Activated CD4-positive, alpha-beta T cell treated with anti-CD3 and anti-CD28 coated beads, Interleukin-2, amount 50 U/mL, for 4 hours (primary cell): Measurements from ENCODE around the gene CFL1.
"Not testable (repeated sequence)": the region's sequence is repeated elsewhere in the genome, so short reads cannot be mapped to it uniquely, and the experiment has no call there.

ENCODE experiments used
- DNase-seq, 2 experiments: peaks; one replicate each; pipeline ENCODE4 v3.0.0-alpha.2; 2020

Gene CFL1

DNA sequence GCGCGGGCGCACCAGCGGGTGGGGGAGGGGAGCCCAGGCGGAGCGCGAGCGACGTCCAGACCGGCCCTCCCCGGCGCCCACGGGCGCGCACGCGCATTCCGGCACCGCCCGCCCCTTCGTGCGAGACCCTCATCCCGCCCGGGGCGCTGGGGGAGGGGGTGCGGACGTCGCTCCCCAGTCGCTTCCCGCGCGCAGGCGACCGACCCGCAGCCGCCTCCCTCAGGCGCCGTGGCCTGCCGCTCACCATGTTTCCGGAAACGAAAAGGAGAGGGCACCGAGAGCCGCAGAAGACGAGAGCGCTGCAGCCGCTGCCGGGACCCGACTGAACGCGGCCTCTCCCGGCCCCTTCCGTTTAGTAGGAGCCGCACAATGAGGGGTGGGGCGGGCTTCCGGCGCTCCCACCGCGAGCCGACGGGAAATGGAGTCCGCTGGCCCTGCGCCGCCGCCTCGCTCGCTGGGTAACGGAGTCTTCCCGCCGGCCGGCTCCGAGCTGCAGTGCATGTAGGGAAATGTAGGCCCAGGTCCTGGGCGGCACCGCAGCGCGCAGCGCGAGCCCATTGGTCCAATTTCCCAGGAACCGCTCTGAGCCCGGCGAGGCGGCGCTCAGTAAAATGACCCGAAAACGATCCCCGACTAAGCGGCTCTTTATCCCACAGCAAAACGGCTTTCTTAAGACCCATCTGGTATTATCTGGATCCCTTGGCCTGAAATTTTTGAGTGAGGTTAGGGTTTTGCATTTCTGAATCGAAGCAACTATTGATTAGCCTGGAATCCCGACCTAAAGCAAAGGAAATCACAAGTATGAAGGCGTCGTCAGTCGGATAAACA lies at the start of gene CFL1:
TSS of gene CFL1 (minus strand) at position 328 of the 828 bp plus-strand sequence. CDS start at position 247, 81 bp downstream.
- DNase-seq: peak; percentile 95 to 97

DNA sequence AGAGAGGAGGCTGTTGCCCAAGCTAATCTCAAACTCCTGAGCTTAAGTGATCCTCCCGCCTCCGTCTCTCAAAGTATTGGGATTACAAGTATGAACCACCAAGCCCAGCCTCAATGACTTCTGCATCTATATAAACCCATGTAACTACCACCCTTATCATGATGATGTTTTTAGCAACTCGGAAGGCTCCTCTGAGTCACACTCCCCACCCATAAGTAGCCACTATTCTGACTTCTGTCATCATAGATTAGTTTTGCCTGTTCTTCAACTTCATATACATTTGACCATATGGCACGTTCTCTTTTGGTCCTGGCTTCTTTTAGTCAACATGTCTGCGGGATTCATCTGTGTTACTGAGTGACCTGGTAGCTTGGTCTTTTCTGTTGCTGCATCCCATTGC lies 48.6 kb upstream of the CFL1 start:
- no peak for DNase-seq

DNA sequence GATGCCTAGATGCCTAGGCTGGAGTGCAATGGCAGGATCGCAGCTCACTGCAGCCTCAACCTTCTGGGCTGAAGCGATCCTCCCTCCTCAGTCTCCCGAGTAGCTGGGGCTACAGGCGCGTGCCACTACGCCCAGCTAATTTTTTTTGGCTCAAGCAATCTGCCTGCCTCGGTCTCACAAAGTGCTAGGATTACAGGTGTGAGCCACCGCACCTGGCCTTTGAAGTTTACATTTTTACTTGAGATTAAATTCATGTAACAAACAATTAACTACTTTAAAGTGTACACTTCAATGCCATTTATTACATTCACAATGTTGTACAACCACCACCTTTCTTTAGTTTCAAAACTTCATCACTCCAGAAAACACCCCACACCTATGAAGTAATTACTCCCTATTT lies 45.7 kb upstream of the CFL1 start:
- no peak for DNase-seq

DNA sequence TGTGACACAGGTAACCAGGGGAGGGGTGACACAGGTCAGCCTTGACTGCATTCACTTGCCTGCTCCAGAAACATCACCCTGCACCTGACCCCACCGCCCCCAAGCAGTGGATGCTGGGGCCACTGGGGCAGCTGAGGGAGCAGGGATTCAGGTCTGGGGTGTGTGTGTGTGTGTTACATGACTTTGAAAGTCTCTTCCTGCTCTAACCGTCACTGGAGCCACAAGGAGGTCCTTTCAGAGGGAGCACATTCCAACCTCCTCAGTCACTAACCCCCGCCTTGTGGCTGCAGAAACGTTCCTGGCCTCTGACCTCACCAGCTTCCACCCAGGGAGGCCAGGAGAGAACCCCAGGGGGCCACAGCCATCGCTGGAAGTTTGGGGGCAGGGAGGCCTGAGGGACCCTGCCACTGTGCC lies 45.1 kb upstream of the CFL1 start:
- DNase-seq: no peak

DNA sequence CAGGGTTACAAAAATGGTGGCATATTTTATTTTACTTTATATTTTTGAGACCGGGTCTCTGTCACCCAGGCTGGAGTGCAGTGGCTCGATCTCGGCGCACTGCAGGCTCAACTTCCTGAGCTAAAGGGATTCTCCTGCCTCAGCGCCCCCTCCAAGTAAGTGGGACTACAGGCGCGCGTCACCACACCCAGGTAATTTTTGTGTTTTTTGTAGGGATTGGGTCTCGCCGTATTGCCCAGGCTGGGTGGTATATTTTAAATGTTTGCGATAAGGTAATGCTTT lies 42.9 kb upstream of the CFL1 start:
- no peak for DNase-seq

DNA sequence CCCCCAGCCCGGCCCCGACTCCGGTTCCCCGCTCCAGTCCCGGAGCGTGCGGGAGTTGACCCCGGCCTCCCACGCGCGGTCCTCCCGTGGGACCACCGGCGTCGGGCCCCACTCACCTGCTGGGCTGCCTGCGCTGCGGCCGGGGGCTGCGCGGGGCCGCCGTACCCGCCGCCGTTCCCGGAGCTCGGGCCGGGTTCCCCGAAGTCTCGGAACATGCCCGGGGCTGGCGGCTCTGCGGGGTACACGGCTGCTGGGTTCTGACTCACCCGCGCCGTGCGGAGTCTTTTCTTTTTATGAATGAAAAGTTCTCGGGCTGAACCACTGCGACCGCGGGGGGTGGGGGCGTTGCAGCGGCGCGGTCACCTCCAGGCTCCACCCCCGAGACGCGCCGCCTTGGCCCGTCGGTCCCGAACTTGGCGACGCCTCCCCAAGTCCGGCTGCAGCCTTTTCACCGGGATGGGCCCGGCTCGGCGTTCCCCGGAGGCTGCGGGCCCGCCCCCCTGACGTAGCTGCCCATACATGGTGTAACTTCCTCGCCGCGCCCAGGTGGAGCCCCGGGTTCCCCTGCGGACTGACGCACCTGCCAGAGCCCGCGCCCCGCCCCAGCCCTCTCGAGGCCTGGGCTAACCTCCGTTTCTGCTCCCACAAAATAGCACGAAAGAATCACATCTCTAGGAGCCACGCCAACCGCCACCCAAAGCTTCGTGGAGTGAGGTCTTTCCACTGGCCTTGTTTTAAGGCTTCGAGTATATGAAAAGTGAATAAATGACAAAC lies 42.3 kb upstream of the CFL1 start, which contains the start of gene FOSL1:
TSS of gene FOSL1 (minus strand) at position 264 of the 774 bp plus-strand sequence. CDS start at position 215, 49 bp downstream.
- peak; percentile 92 to 97 for DNase-seq

DNA sequence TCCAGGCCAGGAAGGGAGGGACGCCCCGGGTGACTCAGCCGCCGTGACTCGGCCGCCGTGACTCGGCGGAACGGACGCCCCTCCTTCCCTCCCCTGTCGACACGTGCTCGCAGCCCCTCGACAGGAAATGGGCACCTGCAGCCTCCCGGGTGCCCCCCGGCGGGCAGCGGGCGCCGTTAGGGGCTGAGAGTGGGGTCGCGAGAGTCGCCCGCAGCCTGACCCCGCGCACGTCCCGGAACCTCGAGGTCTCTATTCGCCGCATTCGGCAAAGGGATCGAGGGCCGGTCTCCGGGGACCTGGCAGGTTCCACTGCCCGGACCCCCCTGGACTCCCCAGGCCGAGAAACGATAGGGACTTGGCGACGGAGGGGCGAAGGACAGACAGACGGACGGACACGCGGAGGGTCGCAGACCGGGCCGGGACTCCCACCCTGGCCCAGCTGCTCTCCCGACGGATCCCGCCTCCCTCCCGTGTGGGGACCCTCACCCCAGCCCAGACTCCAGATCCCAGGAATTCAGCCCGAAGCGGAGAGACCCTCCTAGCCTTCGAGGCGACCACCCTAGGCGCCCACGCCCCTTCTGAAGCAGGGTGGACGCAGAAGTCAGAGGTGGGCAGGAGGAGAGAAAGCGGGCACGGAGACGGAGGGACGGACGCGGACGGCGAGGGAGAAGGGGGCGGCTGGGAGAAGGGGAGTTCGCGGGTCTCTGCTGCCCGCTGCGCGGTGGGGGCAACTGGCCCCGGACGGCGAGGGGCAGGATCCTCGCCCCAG lies 41.6 kb upstream of the CFL1 start:
- DNase-seq: peak; percentile 60 to 73

DNA sequence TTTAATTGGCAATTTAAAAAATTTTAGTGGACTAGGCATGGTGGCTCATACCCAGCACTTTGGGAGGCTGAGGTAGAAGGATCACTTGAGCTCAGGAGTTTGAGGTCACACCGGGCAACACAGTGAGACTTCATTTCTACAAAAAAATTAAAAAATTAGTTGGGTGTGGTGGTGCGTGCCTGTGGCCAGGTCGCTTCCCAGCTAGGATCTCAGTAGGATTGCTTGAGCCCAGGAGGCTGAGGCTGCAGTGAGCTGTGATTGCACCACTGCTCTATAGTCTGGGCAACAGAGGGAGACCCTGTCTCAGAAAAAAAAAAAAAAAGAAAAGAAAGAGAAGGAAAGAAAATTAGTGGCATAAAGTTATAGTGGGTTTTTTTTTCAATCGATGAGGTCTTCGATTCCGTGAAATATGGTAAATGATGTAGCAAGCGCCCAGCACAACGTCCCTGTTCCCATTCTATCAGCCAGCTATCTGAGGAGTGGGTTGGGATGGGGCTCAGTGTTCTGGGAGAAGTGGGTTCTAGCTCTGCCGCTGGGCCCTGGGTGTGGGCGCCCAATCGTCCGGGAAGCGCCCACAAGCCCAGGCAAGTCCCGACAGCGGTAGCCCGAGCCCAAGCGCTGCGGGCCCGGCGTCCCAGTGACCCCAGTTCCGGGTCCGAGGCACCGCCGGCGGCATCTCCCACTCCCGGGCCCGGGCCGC lies 40.8 kb upstream of the CFL1 start:
- DNase-seq: no peak

DNA sequence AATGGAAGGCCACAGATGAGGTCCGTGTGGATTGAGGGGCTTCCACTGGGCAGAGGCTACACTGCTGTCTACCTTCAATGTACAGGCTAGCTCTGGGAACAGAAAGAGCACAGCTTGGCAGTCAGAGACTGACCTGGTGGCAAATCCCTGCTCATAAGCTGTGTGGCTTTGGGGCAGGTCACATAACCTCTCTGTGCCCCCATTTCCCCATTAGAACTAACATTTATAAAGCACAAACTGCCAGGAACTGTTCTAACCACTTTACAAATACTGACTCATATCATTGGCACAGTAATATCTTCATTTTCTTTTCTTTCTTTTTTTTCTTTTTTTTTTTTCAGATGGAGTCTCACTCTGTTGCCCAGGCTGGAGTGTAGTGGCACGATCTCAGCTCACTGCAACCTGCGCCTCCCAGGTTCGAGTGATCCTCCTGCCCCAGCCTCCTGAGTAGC lies 39.1 kb upstream of the CFL1 start:
- DNase-seq: no peak

DNA sequence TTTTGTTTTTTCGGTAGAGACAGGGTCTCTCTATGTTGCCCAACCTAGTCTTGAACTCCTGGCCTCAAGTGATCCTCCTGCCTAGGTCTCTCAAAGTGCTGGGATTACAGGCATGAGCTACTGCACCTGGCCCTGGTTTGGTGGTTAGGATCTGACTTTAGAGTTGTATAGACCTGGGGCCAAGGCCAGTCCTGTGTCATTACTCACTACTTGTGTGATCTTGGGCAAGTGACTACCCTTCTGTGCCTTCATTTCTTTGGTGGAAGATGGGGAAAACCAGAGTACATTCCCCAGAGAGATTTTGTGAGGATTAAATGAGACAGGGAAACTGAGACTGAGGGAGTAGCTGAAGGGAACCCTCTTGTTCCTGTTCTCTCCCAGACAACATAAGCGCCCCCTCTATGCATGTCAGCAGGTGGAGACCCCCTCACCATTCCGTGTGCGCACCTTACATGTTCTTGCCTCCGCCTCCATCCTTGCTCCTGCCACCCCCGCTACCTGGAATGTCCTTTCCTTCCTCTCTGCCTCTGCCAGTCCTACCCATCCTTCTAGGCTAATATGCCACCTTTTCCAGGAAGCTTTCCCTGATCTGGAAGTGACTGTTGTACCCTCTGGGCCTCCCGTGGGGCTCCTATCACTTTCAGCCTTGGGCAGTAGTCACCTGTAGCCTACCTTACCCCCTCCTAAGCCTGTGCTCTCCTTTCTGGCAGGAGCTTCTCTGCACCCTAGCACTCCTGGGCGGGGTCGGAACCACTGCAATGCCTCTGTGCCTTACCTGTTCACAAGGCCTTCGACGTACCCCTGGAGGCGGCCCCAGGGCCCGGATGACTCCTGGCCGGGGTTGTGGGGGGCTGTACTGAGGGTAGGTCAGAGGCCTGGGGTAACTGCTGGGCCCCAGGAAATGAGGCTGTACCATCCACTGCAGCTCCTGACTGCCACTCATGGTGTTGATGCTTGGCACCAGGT lies 38.3 kb upstream of the CFL1 start:
- DNase-seq: no peak

DNA sequence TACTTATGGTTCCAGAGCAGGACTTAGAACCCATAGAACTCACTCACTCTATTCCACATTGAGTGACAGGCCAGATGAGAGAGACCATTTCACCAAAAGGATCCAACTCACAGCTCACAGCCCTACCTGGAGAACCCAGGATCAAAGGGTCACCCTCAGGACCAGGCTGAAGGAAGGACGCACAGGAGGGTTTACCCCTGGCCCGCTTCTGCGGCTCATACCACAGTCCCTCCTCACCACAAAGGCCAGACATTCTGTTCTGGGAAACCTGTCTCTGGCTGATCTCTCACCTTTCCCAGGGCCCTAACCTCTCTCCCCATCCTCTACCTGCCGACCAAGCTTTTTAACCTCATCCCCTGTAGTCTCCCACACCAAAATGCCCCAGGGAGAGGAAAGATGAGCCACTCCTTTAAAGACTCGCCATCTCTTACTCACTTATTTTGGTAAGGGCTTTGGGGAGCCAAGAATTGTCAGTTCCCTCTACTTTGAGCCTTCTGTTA lies 37.6 kb upstream of the CFL1 start:
- DNase-seq: no peak

DNA sequence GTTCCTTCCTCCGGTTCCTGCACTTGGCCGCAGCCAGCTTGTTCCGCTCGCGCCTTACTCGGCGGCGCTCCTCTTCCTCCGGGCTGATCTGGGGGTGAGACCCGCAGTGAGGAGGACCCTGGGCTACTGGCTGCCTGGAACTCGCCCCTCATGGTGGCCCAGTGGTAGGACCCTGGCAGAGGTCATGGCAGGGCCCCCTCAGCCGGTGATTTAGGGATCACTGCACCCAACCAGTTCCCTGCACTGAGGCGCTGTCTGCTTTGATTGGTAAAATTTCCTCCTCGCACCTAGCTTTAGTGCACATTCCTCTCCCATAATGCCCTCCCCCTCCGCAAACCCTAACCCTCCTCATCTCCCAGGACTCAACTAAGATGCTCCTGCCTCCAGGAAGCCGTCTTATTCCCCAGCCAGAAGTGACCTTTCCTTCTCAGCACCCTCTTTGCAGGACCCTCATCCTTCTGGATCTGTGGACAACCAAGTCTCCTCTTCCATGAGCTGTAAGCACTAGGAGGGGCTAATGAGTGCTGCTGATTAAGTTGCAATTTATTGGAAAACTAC lies 36.1 kb upstream of the CFL1 start:
- no peak for DNase-seq

DNA sequence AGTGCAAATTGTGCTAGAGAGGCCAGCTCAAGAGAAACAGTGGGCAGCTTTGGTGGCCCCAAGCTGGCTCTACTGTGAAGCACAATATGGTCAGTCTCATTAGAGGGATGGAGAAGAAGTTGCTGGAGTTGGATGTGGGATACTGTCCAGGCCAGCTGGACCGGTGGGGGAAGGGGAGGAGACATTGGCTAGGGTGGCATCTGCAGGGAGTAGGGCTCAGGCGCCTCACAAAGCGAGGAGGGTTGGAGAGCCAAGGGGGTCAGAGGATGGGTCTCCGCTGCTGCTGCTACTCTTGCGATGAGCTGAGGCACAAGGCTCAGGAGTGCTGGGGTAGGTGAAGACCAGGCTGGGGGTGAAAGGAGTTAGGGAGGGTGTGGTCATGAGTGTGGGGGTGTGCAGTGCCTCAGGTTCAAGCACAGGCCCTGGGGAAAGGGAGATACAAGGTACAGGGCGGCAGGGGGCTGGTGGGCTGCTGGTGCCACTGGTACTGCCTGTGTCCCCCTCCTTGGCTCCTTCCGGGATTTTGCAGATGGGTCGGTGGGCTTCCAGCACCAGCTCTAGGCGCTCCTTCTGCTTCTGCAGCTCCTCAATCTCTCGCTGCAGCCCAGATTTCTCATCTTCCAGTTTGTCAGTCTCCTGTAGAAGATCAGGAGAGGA lies 34.8 kb upstream of the CFL1 start:
- no peak for DNase-seq

DNA sequence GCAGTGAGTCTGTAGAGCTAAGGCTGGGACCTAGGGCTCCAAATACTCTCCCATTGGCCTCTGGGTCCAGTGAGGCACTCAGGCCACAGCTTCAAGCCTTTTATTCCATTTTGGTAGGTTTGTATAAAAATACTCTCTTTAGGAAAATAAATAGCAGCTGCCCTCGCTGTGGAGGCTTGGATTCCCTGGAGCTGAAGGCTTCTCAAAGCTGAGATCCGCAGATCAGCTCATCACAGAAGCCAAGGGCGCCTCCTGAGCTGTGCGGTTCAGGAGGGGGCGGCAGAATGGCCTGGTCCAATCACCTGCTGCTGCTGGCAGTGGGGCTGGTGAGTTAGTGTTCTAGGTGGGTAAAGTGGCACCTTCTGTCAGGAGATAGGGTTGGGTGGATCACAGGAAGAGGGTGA lies 34.2 kb upstream of the CFL1 start:
- not testable (repeated sequence) for DNase-seq

DNA sequence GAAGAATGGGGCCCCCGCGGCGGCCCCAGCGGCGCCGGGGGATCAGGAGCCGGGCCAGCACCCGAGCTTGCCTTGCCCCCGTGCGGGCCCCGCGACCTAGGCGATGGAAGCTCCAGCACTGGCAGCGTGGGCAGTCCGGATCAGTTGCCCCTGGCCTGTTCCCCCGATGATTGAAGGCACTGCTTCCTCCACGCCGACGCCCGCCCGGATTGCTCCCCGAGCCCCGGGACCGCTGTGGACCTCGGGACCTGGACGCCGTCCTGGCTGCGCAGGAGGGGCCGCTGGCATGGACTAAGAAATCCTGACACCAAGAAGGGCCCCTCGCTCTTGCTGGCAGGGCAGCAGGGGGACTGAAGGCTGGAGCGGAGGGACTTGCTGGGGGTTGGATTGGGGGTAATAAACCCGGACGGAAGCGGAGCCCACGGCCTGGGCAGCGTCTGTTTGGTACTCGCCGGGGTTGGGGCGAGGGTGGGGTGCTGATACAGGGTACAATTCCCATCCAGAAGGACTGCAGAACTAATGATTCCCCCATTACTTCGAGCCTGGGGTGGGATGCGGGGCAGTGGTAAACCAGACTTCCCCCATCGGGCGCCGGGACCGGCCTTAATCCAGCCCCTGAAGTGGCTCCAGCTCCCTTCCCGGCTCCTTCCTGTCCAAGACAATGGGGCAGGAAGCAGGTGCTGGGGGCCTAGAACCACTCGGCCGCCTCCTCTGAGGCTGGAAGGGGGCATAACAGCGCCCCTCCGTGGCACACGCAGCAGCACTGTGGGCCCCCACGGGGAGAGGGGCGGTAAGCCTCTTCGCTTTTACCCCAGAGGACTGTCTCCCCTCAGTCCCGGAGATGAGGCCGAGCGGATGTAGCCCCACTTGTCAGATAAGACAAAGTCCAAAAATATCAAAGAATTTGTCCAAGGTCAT lies 33.5 kb upstream of the CFL1 start:
- peak in 1 of 2 experiments; percentile 43 for DNase-seq

DNA sequence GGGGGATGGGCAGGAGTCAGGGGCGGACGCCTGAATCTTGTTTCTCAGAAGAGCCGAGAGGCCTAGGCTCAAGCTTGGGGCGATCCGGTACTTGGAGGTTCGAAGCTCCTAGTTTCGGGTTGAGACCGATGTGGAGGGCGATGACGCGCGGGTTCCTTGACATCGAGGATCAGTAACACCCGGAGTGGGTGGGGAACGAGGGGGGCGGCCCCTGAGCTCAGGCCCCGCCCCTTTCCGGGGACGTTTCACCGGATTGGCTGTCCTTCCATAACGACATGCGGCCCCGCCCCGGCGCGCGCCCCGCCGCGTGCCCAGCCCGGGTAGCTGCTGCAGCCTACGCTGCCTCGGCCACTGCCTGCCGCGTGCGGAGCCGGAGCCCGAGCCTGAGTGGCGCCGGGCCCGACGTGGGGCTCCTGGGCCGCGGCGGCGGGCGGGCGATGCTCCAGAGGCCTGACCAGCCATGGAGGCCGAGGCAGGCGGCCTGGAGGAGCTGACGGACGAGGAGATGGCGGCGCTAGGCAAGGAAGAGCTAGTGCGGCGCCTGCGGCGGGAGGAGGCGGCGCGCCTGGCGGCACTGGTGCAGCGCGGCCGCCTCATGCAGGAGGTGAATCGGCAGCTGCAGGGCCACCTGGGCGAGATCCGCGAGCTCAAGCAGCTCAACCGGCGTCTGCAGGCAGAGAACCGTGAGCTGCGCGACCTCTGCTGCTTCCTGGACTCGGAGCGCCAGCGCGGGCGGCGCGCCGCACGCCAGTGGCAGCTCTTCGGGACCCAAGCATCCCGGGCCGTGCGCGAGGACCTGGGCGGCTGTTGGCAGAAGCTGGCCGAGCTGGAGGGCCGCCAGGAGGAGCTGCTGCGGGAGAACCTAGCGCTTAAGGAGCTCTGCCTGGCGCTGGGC lies 32.6 kb upstream of the CFL1 start, which contains the start of gene CCDC85B:
TSS of gene CCDC85B (plus strand) at position 350 of the 895 bp plus-strand sequence. CDS start at position 461, 111 bp downstream.
- DNase-seq: peak; percentile 97 to 98

DNA sequence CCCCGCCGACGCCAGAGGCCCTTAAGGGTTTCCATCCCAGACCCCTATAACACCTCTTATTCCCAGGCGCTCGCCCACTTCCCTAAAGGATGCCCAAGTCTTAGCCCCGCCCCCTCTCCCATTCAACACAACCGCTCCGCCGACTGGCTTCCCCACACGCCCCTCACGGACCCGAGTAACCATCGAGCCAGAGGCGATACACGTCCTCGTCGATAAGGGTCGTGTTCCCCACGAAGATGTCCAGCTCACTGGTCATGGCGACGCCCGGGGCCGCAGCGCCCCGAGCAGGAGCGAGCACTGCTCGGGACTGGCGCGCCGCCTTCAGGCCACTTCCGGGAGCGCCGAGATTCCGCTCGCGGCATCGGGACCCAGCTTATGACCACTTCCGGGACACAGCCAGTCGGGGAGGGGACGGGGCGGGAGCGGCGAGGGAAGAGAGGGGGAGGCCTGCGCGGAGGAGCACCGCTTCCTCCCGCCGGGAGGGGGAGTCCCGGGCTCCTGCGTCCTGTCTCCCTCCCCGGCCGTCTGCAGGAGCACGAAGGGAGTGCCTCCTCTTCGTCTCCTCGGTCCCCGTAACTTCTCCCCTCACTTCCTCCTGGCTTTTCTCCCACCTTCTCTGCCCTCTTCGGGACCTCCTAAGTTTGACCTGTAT lies 30.3 kb upstream of the CFL1 start, which contains the start of gene FIBP:
TSS of gene FIBP (minus strand) at position 309 of the 652 bp plus-strand sequence. CDS start at position 256, 53 bp downstream.
- DNase-seq: peak; percentile 94
